NCI-H1105 treated with DMSO at 0.1 percent for 48 hours (cell line): ENCODE measurements around the gene MARK4.

Experiments used
- DNase-seq: peaks from one replicate; lab custom pipeline; 2025; lab: John Stamatoyannopoulos, UW

MARK4 gene

GRCh38 chr19:45340899-45341453, 89.9 kb downstream of the MARK4 start:
- no peak for DNase-seq

- DNase-seq: no peak
Observed at GRCh38 chr19:45342911-45343310, 91.8 kb downstream of the MARK4 start.

- no peak for DNase-seq
Observed at GRCh38 chr19:45344621-45345505, 93.8 kb downstream of the MARK4 start.

- DNase-seq: no peak
Observed at GRCh38 chr19:45345506-45345860, 94.4 kb downstream of the MARK4 start.

GRCh38 chr19:45346449-45346848, 95.4 kb downstream of the MARK4 start:
- no peak for DNase-seq

GRCh38 chr19:45347570-45348366, 96.7 kb downstream of the MARK4 start:
- DNase-seq: no peak

- no peak for DNase-seq
Observed at GRCh38 chr19:45348367-45349125, 97.5 kb downstream of the MARK4 start.

- no peak for DNase-seq
Observed at GRCh38 chr19:45349126-45349415, 98.0 kb downstream of the MARK4 start.

- no peak for DNase-seq
Observed at GRCh38 chr19:45349430-45349941, 98.4 kb downstream of the MARK4 start.

- no peak for DNase-seq
Observed at GRCh38 chr19:45350477-45351058, 99.5 kb downstream of the MARK4 start.

- no peak for DNase-seq
Observed at GRCh38 chr19:45351401-45351952, 100.4 kb downstream of the MARK4 start.

- DNase-seq: no peak
Observed at GRCh38 chr19:45352062-45352461, 101.0 kb downstream of the MARK4 start.

- no peak for DNase-seq
Observed at GRCh38 chr19:45352471-45352870, 101.4 kb downstream of the MARK4 start.

- no peak for DNase-seq
Observed at GRCh38 chr19:45352914-45353796, 102.1 kb downstream of the MARK4 start.

- no peak for DNase-seq
Observed at GRCh38 chr19:45354241-45354842, 103.3 kb downstream of the MARK4 start.
